HG02678 (cell line): ENCODE measurements around the gene TBCC.
A peak's percentile ranks its signal among the peaks of the same experiment; 100 is the strongest.
"Not testable (repeated sequence)": the region's sequence is repeated elsewhere in the genome, so short reads cannot be mapped to it uniquely, and the experiment has no call there.

Source experiments
- ATAC-seq: cut with Tn5 transposase; IDR thresholded peaks from one replicate; pipeline ENCODE4 v1.9.1; 2021; ENCODE audit warnings: mild to moderate bottlenecking, moderate library complexity; ENCODE audit not compliant: unreplicated experiment

The TBCC gene

DNA sequence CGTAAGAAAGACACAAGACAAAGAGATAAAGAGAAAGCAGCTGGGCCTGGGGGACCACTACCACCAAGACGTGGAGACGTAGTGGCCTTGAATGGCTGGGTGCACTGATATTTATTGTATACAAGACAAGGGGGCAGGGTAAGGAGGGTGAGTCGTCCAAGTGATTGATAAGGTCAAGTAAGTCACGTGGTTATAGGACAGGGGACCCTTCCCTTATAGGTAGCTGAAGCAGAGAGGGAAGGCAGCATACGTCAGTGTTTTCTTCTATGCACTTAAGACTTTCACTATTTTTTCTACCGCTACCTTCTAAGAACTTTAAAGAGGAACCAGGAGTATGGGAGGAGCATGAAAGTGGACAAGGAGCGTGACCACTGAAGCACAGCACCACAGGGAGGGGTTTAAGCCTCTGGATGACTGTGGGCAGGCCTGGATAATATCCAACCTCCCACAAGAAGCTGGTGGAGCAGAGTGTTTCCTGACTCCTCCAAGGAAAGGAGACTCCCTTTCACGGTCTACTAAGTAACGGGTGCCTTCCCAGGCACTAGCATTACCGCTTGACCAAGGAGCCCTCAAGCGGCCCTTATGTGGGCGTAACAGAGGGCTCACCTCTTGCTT is 11.9 kb downstream of the TBCC start:
- not testable (repeated sequence) for ATAC-seq

- ATAC-seq: no peak
Observed at GRCh38 chr6:42729731-42730130, 16.2 kb downstream of the TBCC start.

DNA sequence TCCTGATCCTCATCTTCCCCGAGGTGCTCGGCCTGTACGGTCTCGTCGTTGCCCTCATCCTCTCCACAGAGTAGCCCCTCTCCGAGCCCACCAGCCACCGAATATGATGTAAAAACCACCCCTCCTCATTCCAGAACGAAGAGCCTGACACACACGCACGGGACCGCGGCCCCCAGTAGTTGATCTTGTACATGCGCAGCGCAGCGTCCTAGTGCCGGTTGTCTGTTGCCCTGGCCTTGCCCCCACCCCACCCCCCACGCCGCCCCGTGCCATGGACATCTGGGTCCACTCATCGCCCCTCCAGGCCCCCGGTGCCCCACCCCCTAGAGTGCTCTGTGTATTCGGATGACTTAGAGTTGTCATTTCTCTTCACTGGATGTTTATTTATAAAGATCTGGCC is 18.3 kb downstream of the TBCC start:
- no peak for ATAC-seq

DNA sequence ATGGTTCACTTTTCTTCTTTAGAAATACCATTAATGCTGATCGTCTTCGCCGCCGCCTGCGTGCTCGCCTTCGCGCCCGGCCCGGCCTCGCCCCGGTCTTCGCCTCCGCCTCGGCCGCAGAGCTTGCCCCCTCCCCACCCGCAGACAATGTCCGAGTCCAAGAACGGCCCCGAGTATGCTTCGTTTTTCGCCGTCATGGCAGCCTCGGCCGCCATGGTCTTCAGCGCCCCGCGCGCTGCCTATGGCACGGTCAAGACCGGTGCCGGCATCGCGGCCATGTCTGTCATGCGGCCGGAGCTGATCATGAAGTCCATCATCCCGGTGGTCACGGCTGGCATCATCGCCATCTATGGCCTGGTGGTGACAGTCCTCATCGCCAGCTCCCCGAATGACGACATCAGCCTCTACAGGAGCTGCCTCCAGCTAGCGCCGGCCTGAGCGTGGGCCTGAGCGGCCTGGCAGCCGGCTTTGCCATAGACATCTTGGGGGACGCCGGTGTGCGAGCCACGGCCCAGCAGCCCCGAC is 18.8 kb downstream of the TBCC start:
- no peak for ATAC-seq

DNA sequence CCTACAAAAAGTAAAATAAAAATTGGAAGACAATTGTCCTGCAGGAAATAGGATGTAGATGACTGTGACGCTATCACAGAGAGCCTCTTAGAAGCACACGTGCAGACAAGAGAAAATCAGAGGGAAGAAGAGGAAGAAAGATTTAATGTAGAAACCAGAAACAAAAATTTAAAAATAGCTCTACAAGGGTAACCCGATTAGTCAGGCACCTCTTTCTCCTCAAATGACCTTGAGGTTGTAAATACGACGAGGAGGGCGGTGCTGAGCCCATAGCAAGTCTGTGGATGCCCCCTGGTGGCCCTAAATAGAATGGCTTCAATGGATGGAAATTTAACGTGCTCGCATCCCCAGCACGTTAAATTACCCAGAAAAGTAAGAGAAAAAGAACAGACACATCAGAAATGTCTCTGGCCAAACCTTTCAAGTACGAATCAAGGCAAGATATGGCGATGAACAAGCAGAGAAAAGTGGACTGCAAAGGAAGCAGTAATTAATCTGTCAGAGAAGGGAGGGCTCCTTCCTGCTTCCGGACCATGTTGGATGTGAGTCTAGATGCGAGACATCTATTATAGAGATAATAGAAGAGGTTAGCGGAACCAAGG is 19.3 kb downstream of the TBCC start:
- peak; percentile 62 for ATAC-seq

DNA sequence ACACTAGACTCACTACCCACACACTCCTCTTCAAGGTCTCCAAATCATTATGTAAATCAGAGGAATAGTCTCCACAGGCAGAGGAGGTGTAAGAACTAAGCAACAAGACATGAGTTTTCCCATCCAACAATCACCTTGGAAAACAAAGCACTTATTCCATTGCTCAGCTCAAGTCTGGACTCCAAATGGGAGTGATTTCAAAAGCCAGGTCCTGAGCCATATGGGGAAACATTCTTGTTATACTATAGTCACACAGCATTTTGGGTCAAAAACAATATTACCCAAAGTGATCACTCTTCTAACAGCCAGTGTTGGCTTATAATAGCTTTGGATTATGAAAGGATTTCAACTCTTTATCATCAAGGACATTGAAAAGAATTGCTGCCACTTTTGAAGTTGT is 19.9 kb downstream of the TBCC start:
- ATAC-seq: no peak

- no peak for ATAC-seq
Observed at GRCh38 chr6:42724825-42725224, 21.1 kb downstream of the TBCC start.

DNA sequence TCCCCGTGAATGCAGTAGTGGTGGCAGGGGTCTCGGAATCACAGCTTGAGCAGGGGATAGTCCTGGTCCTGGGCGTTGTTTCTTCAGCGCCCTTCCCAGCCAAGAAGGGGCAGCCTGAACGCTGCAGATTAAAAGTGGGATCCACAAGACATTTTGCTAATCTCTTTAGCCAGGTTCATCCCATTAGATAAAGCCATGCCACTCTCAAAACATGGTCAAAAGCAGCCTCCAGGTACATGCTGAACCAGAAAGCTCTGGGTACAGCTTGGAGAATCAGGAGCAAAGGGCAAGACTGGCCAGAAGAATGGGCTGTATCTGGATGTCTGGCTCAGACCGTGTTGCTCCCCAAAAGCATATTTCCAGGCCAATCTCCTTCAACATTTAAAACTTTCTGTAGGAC is 23.4 kb downstream of the TBCC start, which contains the start of gene PRPH2:
TSS of gene PRPH2 (minus strand) at position 101 of the 400 bp plus-strand sequence. CDS start 263 bp downstream, outside the sequence.
- ATAC-seq: no peak

DNA sequence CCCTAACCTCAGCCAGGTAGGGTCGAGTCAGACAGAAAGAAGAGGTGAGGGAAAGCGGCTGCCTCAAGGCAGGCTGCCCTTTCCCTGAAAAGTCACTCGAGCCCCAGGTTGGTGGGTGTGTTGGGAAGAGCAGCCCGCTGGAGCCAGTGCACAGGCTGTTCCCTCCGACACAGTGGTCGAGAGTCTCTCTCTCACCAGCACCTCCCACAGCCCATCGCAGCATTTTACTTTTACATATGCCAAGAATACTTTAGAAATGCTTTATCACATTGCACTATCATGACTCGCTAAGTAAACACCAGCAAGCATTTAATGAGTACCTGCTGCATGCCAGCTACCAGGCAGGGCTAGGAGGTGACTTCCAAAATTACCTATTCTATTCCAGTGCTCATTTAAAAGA is 25.2 kb downstream of the TBCC start:
- no peak for ATAC-seq

GRCh38 chr6:42715871-42716270 is 30.0 kb downstream of the TBCC start:
- ATAC-seq: no peak

DNA sequence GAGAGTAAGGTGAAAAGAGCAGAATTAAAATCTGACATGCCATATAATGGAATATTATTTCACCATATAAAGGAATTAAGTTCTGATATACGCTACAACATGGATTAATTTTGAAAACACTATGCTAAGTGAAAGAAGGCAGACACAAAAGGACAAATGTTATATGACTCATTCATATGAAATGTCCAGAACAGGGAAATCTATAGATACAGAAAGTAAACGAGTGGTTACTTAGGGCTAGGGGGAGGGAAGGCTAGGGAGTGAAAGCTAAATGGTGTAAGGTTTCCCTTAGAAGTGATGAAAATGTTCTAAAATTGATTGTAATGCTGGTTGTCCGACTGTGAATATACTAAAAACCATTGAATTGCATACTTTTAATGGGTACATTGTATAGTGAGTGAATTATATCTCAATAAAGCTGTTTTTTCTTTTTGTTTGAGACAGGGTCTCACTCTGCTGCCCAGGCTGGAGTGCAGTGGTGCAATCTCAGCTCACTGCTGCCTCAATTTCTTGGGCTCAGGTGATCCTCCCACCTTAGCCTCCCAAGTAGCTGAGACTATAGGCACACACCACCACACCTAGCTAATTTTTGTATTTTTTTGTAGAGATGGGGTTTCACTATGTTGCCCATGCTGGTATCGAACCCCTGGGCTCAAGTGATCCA is 31.7 kb downstream of the TBCC start:
- no peak for ATAC-seq

DNA sequence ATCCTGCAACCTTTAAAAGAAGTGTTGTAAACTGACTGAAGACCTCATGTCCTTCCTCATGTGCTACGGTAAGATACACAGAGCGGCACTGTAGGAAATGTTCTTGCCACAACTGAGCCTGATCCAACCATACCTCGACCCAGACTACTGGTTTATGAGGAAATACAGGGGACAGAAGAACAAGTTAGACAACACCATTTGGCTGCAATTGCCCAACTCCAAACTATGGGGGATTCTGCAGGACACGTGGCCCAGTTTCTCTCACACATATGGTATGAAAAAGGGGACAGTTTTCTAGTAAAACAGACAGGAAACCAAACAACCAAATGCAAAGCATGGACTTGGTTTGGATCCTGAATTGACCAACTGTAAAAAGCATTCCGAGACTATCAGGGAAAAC is 34.0 kb downstream of the TBCC start:
- ATAC-seq: no peak

DNA sequence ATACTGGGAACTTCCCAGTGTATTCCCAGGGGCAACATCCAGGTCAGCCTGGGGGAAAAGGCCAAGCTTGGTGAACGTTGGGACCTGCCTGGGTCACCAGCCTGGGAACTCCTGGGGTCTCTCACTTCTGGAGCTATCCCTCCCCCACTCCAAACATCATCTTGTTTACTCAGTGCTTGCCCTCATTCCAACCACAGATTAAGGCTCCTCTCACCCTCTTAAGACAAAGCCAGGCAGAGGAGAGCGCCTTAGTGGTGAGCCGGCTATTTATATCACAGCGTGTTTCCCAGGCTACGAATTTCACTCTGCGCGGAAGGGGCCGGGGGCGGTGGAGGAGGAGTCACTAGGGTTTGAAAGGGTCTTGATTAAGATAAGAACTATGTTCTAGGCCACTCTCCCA is 35.6 kb downstream of the TBCC start:
- no peak for ATAC-seq

DNA sequence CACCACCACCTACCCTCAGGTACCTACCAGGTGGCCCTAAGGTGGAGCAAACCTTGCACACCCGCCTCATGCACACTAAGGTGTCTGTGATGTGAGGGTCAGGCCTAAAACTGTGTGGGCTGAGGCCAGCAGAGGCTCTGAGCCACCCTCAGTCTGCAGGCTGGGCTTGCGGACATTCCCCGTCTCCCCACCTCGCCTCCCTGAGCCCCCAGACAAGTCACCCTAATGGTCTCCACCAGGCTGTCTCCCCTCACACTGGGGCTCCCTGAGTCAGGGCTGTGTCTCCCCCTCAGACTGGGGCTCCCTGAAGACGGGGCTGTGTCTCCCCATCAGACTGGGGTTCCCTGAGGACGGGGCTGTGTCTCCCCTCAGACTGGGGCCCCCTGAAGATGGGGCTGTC is 36.0 kb downstream of the TBCC start:
- ATAC-seq: no peak

DNA sequence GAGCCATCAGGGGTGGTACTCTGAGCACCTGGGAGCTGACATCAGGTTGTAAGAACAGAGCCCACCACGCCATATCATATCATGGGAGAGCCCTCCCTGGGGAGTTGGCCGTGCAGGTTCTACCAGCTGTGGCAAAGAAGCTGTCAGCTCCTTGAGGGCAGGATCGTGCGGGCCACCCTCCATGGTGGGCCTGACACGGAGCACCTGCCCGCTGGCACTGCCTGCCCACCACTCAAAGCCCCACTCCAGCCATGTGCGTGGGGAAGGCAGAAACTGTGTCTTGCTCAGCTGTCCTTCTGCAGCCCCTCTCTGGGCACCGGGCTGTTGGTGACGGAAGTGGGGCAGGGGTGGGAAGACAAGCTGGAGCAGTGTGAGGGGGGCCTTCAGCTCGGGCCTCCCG is 37.8 kb downstream of the TBCC start:
- no peak for ATAC-seq

DNA sequence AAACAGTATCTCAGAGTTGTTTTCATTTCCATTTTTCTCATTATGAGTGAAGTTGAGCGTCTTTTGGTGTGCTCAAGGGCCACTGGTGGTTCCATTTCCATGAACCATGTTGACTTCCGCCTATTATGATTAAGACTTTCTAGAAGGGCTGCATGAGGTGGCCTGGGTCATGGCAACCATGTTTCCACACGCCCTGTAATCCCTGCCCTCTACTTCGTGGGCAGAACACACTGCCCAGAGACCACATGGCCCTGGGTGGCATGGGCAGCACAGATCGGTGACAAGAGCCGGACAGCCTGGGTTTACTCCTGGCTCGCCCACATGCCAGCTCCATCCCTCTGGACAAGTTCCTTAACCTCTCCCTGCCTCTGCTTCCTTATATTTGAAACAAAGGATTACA is 38.3 kb downstream of the TBCC start:
- no peak for ATAC-seq

DNA sequence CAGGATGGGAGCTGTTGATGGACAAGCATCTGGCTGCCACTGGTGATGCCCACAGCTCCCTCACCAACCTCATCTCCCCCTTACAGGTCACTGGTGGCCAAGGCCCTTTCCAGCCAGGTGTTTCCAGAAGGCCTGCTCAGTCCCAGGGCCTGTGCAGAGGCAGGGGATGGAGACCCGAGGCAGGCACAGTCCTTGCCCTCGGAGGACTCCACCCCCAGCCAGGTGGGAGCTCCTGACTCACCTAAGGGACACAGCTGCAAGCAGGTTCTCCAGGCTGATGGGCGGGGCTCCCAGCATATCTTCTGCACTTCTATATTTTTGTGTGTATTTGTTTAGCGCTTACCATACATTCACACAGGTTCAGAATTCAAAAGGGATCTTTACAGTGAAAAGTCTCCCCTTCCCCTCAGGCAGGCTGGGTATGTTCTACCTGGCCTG is 40.9 kb downstream of the TBCC start:
- ATAC-seq: no peak

DNA sequence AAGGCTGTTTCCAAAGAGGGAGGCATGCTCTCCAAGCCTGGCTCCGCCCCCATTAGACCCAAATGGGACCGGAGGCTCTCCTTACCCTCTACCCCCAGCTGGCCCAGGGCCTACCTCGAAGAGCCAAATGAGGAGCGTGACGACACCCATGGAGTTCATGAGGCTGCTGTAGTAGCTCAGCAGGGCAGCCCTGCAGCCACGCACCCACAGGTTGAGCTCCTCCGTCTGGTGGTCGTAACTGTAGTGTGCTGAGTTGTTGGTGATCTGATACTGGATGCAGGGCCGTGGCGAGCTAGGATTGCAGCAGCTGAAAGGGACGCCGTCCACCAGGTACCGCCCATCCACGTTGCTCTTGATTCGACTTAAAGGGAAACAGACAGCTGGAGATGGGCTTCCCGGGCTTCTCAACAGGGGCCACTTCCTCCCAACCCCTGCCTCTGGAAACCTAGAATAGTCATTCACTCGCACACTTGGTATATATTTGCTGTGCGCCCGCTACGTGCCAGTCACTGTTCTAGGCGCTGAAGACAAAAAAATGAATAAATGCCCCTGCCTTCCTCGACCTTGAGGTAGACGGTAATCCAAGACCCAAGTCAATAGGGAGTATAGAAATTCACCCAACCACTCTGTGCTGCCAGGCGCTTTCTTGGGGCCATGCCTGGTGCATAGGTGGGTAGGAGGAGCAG is 41.5 kb downstream of the TBCC start:
- ATAC-seq: no peak

- ATAC-seq: not testable (repeated sequence)
Observed at GRCh38 chr6:42702786-42703185, 43.1 kb downstream of the TBCC start.

- ATAC-seq: no peak
Observed at GRCh38 chr6:42702200-42702599, 43.7 kb downstream of the TBCC start.

GRCh38 chr6:42698217-42698616 is 47.7 kb downstream of the TBCC start:
- no peak for ATAC-seq

GRCh38 chr6:42697268-42697655 is 48.6 kb downstream of the TBCC start:
- ATAC-seq: no peak
